ENCODE measurements around the gene MED29.
A peak's percentile ranks its signal among the peaks of the same experiment; 100 is the strongest.

Gene MED29

GRCh38 chr19:39433480-39434079, 42.4 kb downstream of the MED29 start:
- no peak for DNase-seq

DNA sequence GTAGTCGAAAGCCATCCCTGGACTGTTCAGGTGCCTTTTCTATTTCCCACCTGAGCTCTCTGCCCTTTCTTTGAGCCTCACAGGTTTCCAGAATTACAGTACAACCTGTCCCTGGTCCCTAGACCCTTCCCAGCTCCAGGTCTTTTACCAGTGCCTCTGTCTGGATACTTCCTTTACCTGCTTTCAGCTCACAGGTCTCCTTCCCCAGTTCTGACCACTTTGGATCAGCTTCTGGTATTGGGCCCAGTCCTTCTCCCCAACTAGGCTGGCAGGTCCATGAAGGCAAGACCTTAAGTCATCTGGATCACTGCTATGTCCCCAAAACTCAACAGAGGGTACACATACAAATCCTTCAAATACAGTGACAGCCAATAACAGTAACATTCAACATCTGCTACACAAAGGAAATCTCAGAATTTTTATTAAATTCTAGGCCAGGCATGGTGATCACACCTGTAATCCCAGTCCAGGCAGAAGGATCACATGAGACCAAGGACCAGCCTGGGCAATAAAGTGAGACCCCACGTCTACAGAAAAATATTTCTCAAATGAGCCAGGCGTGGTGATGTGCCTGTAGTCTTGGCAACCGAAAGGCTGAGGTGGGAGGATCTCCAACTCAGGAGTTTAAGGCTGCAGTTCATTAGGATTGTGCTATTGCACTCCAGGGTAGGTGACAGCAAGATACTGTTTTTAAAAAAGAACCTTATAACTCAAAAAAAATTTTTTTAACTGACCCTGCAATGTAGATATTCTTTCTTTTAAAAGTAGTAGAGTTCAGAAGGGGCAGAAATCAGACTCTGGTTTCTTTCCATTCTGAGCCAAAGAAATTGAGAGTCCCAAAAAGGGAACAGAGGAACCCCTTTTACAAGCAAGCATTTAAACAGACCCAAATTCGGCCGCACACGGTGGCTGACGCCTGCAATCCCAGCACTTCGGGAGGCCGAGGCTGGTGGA, 43.2 kb downstream of the MED29 start:
- no peak for DNase-seq

DNA sequence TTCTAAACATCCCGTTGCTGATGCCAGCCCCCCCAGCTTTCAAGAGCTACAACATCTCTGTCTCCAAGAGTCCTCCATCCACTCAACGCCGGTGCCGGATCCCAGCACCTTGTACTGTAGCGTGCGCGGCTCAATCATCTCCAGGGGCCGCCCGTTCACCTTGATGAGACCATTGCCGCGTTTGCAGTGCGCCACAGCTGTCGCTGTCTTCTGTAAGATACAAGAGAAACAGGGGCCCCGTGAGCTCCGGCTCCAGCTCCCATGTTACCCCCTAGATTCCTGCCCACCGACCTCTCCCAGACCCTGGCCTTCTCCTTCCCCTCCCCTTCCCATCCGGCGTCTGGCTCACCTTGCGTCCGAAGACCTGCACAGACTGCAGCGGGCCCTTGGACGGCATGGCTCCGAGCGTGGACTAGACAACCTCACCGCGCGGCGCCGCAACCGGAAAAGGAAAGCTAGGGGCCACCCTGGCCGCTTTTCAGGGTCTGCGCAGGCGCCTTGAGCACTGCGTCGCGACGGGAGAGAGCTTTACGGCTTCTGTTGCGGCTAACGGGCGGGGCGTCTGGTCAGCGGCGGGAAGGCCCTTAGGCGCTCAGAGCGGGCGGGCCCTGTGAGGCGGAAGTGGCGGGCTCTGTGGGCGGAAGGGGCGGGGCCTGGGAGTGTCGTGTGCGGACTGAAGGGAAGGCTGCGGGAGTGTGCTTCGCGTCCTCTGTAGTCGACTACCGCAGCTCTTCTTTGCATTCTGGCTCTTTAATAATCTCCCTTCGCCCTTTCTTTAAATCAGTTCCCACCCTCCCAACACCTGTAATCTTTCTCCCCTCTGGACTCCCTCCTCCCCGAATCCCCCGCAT, 44.5 kb downstream of the MED29 start, which contains the start of gene RPS16:
Gene RPS16 (minus strand): TSS at position 451 of the 851 bp plus-strand sequence. CDS start 54 bp downstream, at position 397.
- peak; percentile 99 for DNase-seq

DNA sequence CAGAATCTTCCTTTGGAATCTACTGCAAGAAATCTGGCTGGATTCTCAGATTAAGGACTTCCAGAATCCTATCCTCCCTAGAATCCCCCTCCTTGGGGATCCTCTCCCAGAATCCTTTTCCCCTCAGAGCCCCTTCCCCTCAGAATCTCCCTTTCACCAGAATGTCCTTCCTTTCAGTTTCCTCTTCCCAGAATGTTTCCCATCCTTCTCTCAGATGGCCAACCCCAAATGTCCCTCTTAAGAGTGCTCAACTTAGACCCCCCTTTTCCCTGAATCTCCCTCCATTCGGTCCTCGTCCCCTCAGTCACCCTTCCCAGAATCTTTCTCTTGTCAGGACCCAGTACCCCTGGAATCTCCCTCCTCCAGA, 45.2 kb downstream of the MED29 start:
- DNase-seq, result no peak

GRCh38 chr19:39438270-39438934, 47.2 kb downstream of the MED29 start:
- no peak for DNase-seq

DNA sequence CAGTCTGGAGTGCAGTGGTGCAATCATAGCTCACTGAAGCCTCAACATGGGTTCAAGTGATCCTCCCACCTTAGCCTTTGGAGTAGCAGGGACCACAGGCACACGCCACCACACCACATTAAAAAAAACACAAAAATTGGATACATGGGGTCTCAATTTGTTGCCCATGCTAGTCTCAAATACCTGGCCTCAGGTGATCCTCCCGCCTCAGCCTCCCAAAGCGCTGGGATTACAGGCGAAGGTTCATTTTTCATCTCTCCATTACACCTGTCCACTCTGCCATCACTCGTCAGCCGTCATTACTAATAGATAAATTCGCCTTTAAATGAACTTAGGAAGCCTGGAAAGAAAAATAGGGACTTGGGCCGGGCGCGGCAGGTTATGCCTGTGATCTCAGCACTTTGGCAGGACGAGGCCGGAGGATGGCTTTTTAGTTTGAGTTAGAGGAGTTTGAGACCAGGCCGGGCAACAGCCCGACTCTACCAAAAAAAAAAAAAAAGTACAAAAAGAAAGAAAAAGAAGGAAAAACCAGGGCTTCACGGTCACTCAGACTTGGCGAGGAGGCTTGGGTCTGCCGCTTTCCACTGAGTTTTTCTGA, 53.5 kb downstream of the MED29 start:
- DNase-seq, result no peak

DNA sequence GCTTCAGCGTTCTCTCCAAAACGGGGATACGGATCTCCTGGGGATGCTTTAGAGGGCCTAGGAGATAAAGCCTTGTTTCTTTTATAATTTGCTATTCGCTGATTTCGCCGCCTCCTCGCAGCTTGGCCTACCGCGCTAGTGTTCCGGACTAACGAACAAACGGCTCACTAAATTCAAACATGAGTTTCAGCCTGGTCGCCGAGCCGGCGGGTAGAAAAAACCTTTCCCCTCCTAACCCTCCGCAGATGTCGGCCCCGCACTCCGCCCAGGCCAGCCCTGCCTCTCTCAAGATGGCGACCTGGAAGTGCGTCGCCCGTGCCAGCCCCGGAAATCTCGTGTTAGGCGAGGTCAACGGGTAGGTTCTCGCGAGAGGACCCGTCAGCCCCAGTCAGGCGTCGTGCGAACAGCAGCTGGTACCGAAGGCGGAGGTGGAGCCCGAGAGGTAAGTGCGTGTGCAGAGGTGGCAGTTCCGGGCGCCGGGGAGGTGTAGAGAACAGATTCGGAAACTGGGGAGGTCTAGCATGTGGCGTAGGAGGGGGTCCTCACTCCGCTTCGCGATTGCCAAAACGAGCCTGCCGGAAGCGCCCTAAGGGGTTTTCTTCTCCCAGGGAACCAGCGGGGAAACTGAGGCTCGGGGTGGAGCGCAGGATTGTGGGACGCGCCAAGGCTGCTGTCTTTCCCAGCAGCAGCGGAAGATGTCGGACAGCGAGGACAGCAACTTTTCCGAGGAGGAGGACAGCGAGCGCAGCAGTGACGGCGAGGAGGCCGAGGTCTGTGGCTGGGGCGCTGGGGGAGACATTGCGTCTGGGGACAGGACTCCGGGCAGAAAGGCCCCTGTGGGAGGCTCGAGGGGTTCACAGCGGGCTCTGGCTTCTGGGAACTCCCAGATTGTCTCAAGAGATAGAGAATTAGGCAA, 54.3 kb downstream of the MED29 start, which contains the start of gene SUPT5H:
Gene SUPT5H (plus strand): TSS at position 387 of the 916 bp plus-strand sequence. CDS start 309 bp downstream, at position 696.
- peak; percentile 99 for DNase-seq

- DNase-seq, result no peak
Measured at GRCh38 chr19:39446365-39447084, 55.3 kb downstream of the MED29 start.

DNA sequence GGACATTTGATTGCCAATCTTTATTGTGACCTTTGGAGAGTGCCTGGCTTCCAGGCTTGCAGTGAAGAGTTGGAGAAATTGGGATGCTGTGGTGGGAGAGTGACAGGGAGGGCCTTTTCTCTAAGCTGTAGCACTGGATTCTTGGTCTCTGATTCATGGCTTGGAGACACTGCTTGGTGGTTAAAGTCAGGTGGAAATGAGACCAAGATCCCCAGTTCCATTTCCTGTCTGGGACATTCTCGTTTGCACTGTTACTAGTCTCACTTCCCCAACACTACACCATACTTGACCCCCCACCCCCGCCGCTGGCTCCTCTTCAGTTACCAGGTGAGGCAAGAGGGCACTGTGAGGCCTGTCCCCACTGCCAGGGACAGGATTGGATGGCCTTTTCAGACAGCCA, 57.1 kb downstream of the MED29 start:
- peak; percentile 11 for DNase-seq

DNA sequence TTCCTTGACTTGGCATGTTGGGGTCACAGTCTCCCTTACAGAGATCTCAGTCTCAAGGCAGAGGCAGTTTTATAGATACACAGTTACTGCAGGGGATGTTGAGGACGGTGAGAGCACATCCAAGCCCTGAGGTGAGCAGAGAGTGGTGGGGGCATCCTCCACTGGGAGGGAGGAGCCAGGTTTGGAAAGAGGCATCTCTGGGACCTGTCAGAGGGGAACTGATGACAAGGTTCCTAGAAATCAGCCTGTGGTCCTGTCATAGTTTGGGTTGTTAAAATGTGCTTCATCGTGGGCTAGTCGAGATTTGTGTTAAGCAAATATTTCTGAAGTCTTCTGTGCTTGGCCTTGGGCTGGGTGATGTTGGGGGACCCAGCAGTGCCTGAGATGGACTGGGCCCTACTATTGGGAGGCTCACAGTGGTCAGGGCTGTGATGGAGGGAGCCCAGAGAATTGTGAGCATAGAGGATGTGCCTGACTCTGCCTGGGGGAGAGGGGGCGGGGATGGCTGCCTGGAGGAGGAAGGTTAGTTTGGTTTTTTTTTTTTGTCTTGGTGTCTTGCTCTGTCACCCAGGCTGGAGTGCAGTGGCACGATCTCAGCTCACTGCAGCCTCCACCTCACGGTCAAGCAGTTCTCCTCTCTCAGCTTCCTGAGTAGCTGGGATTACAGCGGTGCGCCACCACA, 58.1 kb downstream of the MED29 start:
- no peak for DNase-seq

Data from CD4-positive, alpha-beta T cell treated with Interleukin-17A for 1 hour (primary cell).